ENCODE results near the gene SMARCA2. TPM values are rescaled to one million over a fixed set of nuclear protein-coding genes. Genes with fewer than 3 reads are reported as not detected.

Gene SMARCA2
- total RNA-seq, 1 experiment from 2014 or later, result 27.9 TPM

DNA sequence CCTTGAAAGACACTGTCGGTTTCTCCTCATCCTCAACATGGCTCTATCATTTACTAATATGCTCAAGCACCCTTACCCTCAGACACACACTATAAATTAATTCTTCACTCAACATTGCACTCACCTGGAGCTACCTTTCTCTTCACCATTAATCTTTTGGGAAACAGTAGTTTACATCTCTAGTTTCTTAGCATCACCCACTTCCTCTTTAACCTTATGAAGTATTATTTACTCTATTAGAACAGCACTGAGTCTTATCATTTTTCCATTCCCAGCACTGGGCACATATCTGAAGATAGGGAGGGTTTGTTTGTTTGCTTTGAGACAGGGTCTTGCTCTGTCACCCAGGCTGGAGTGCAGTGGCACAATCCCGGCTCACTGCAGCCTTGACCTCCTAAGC lies 213.5 kb downstream of the SMARCA2 start:
- POLR2A ChIA-PET (ENCODE audit: unreplicated experiment), result no interaction called here
- ATAC-seq, result no peak
- Histone ChIP-seq H3K9me2 (replicated peaks; ENCODE audit: low read length) (no peaks in the 10 kb centered on the region), H2AFZ (ENCODE audit: low read length) (no peak overlapping the region), H3K4me1 (ENCODE audit: insufficient read depth, low read length) (peaks cover 4% of the 10 kb centered on the region; the same call in 1 of the 2 replicates), H3K4me3 (ENCODE audit: low read length) (no peak overlapping the region), H3K9ac (ENCODE audit: low read length) (no peak overlapping the region), H3K4me2 (ENCODE audit: low read length) (no peak overlapping the region), H3K27me3 (ENCODE audit: low read length) (no peaks in the 10 kb centered on the region), H4K20me1 (ENCODE audit: low read length) (no peaks in the 10 kb centered on the region), H3K9me3 (ENCODE audit: low read length) (no peaks in the 10 kb centered on the region), H3K36me3 (ENCODE audit: low read depth, low read length) (no peaks in the 10 kb centered on the region), H3K79me2 (ENCODE audit: low read length) (no peaks in the 10 kb centered on the region), H3F3A (ENCODE audit: low read length, unreplicated experiment) (no peaks in the 10 kb centered on the region), H3K27ac (ENCODE audit: low read length) (no peak overlapping the region; the same call in 1 of the 2 replicates)
- no TSS peak for BruUV-seq (replicated peaks)
- intact Hi-C loops (cut with micrococcal nuclease), result no loop called here
- no peak for DNase-seq
- CTCF ChIA-PET, result no interaction called here
- TF ChIP-seq EZH2 (IDR thresholded peaks at IDR 0.05; ENCODE audit: low read length, unreplicated experiment) (no peak), CTCF (conservative IDR thresholded peaks at IDR 0.05; ENCODE audit: low read depth, low read length) (no peak), EZH2phosphoT487 (IDR thresholded peaks at IDR 0.05; ENCODE audit: borderline replicate concordance, low read length) (no peak)

- no peak for TF ChIP-seq EZH2phosphoT487 (IDR thresholded peaks at IDR 0.05; ENCODE audit: borderline replicate concordance, low read length)
- TF ChIP-seq EZH2 (IDR thresholded peaks at IDR 0.05; ENCODE audit: low read length, unreplicated experiment), result no peak
- TF ChIP-seq CTCF (conservative IDR thresholded peaks at IDR 0.05; ENCODE audit: low read depth, low read length), result no peak
- no peaks in the 10 kb centered on the region for H3K36me3 ChIP-seq (ENCODE audit: low read depth, low read length)
- no peaks in the 10 kb centered on the region for H4K20me1 ChIP-seq (ENCODE audit: low read length)
- ChIA-PET CTCF (no interaction called here), POLR2A (ENCODE audit: unreplicated experiment) (no interaction called here)
- H3K9ac ChIP-seq (ENCODE audit: low read length), result no peak overlapping the region
- peaks cover 4% of the 10 kb centered on the region; the same call in 1 of the 2 replicates for H3K4me1 ChIP-seq (ENCODE audit: insufficient read depth, low read length)
- DNase-seq (peak; percentile 24), ATAC-seq (no peak)
- H3K9me2 ChIP-seq (replicated peaks; ENCODE audit: low read length), result no peaks in the 10 kb centered on the region
- no peaks in the 10 kb centered on the region for H3F3A ChIP-seq (ENCODE audit: low read length, unreplicated experiment)
- intact Hi-C loops (cut with micrococcal nuclease), result no loop called here
- no peaks in the 10 kb centered on the region for H3K27me3 ChIP-seq (ENCODE audit: low read length)
- H2AFZ ChIP-seq (ENCODE audit: low read length), result no peak overlapping the region
- H3K79me2 ChIP-seq (ENCODE audit: low read length), result no peaks in the 10 kb centered on the region
- no TSS peak for BruUV-seq (replicated peaks)
- no peaks in the 10 kb centered on the region for H3K9me3 ChIP-seq (ENCODE audit: low read length)
- H3K27ac ChIP-seq (ENCODE audit: low read length), result peak overlapping the region; percentile 49
- H3K4me2 ChIP-seq (ENCODE audit: low read length), result no peak overlapping the region
- H3K4me3 ChIP-seq (ENCODE audit: low read length), result no peak overlapping the region
Observed at GRCh38 chr9:2229109-2229721, 214.1 kb downstream of the SMARCA2 start.

GRCh38 chr9:2230362-2230761 lies 215.2 kb downstream of the SMARCA2 start:
- intact Hi-C loops (cut with micrococcal nuclease), result loop anchor here (5.0 kb wide), 1 partner anchor 497 kb away; no protein-coding TSS in a partner anchor
- CTCF ChIA-PET, result no interaction called here
- no peak for DNase-seq

More at GRCh38 chr9:2230362-2230761, 215.2 kb downstream of the SMARCA2 start:
- no peaks in the 10 kb centered on the region for H3K9me3 ChIP-seq (ENCODE audit: low read length)
- H3K27me3 ChIP-seq (ENCODE audit: low read length), result no peaks in the 10 kb centered on the region
- no peak overlapping the region for H2AFZ ChIP-seq (ENCODE audit: low read length)
- POLR2A ChIA-PET (ENCODE audit: unreplicated experiment), result no interaction called here
- no peak overlapping the region for H3K4me3 ChIP-seq (ENCODE audit: low read length)
- H3K4me1 ChIP-seq (ENCODE audit: insufficient read depth, low read length), result peaks cover 4% of the 10 kb centered on the region; the same call in 1 of the 2 replicates
- no peak overlapping the region for H3K27ac ChIP-seq (ENCODE audit: low read length)
- H3K9me2 ChIP-seq (replicated peaks; ENCODE audit: low read length), result no peaks in the 10 kb centered on the region
- no peak for TF ChIP-seq EZH2phosphoT487 (IDR thresholded peaks at IDR 0.05; ENCODE audit: borderline replicate concordance, low read length)
- TF ChIP-seq EZH2 (IDR thresholded peaks at IDR 0.05; ENCODE audit: low read length, unreplicated experiment), result no peak
- no peak; the same call in 1 of the 2 replicates for TF ChIP-seq CTCF (conservative IDR thresholded peaks at IDR 0.05; ENCODE audit: low read depth, low read length)
- H3K4me2 ChIP-seq (ENCODE audit: low read length), result no peak overlapping the region
- H4K20me1 ChIP-seq (ENCODE audit: low read length), result no peaks in the 10 kb centered on the region
- no peaks in the 10 kb centered on the region for H3F3A ChIP-seq (ENCODE audit: low read length, unreplicated experiment)
- no peaks in the 10 kb centered on the region for H3K36me3 ChIP-seq (ENCODE audit: low read depth, low read length)
- no peak overlapping the region for H3K9ac ChIP-seq (ENCODE audit: low read length)
- no peak for ATAC-seq
- no TSS peak for BruUV-seq (replicated peaks)
- no peaks in the 10 kb centered on the region for H3K79me2 ChIP-seq (ENCODE audit: low read length)

Data from PC-3 (cell line).